ENCODE results near the gene SUV39H1. TPM values are rescaled to one million over a fixed set of nuclear protein-coding genes. Genes with fewer than 3 reads are reported as not detected.

Gene SUV39H1
- total RNA-seq, 1 donor from 2014 or later, result 1.3 TPM

- Histone ChIP-seq H3K4me3 (ENCODE audit: low read depth, low read length) (no peak overlapping the region), H3K27me3 (ENCODE audit: control insufficient read depth, insufficient read depth, low read length) (no peaks in the 10 kb centered on the region), H3K36me3 (ENCODE audit: control insufficient read depth, insufficient read depth, low read length) (no peaks in the 10 kb centered on the region)
- no peak for TF ChIP-seq CTCF (IDR thresholded peaks at IDR 0.05; ENCODE audit: insufficient read depth, low read length, severe bottlenecking)
- FAIRE-seq, result no peak
- peak; percentile 7 for DNase-seq (ENCODE audit: low read depth)
These were observed 1.0 kb upstream of the SUV39H1 start for GRCh38 chrX:48695534-48695896.

- H3K36me3 ChIP-seq (ENCODE audit: control insufficient read depth, insufficient read depth, low read length), result no peaks in the 10 kb centered on the region
- no peak for TF ChIP-seq CTCF (IDR thresholded peaks at IDR 0.05; ENCODE audit: insufficient read depth, low read length, severe bottlenecking)
- FAIRE-seq (no peak), DNase-seq (ENCODE audit: low read depth) (no peak)
- H3K27me3 ChIP-seq (ENCODE audit: control insufficient read depth, insufficient read depth, low read length), result no peaks in the 10 kb centered on the region
- H3K4me3 ChIP-seq (ENCODE audit: low read depth, low read length), result peak overlapping the region; percentile 45
These were observed 621 bp upstream of the SUV39H1 start for GRCh38 chrX:48695925-48696300.

GRCh38 chrX:48696909-48697727 is 584 bp downstream of the SUV39H1 start:
- FAIRE-seq, result no peak
- Histone ChIP-seq H3K27me3 (ENCODE audit: control insufficient read depth, insufficient read depth, low read length) (no peaks in the 10 kb centered on the region), H3K36me3 (ENCODE audit: control insufficient read depth, insufficient read depth, low read length) (no peaks in the 10 kb centered on the region), H3K4me3 (ENCODE audit: low read depth, low read length) (peak overlapping the region; percentile 45)
- no peak for DNase-seq (ENCODE audit: low read depth)
- no peak for TF ChIP-seq CTCF (IDR thresholded peaks at IDR 0.05; ENCODE audit: insufficient read depth, low read length, severe bottlenecking)

GRCh38 chrX:48698306-48698705 is 1.8 kb downstream of the SUV39H1 start:
- H3K4me3 ChIP-seq (ENCODE audit: low read depth, low read length), result no peak overlapping the region
- FAIRE-seq (no peak), DNase-seq (ENCODE audit: low read depth) (no peak)
- no peaks in the 10 kb centered on the region for H3K36me3 ChIP-seq (ENCODE audit: control insufficient read depth, insufficient read depth, low read length)
- no peaks in the 10 kb centered on the region for H3K27me3 ChIP-seq (ENCODE audit: control insufficient read depth, insufficient read depth, low read length)
- no peak for TF ChIP-seq CTCF (IDR thresholded peaks at IDR 0.05; ENCODE audit: insufficient read depth, low read length, severe bottlenecking)

GRCh38 chrX:48700246-48700645 is 3.7 kb downstream of the SUV39H1 start:
- no peak for DNase-seq (ENCODE audit: low read depth)
- H3K27me3 ChIP-seq (ENCODE audit: control insufficient read depth, insufficient read depth, low read length), result no peaks in the 10 kb centered on the region
- no peak for FAIRE-seq
- TF ChIP-seq CTCF (IDR thresholded peaks at IDR 0.05; ENCODE audit: insufficient read depth, low read length, severe bottlenecking), result no peak
- H3K4me3 ChIP-seq (ENCODE audit: low read depth, low read length), result no peak overlapping the region
- no peaks in the 10 kb centered on the region for H3K36me3 ChIP-seq (ENCODE audit: control insufficient read depth, insufficient read depth, low read length)
